ENCODE results near the gene HDAC4.

The HDAC4 gene

DNA sequence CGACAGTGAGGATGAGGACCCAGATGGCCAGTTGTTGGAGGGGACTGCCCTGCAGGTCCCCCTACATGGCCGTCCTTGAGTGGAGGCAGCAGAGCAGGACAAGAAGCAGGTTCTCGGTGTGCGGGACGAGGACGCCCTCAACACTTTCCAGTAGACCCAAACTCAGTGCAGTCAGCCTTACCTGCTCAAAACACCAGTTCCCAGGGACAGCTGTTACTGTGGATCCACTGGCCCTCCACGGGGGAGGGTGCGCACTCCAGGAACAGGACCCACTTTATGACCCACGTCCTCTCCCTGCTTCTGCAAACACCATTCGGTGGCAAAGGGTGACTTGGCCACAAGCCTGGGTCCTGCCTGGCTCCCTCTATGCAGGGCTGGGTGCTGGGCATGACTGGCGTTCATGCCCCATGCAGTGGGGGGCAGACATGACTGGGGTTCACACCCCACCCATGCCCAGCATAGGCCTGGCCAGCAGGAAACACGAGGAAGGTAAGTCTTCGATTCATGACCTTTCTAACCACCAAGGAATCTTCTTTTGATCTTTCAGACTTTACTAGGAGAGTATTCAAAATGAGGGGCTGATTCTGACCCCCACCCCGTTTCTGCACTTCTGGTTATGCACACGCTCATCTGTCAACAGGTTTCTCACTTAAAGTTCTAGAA lies 233.7 kb downstream of the HDAC4 start:
- H3K27me3 ChIP-seq (replicated peaks; ENCODE audit: control insufficient read depth, insufficient read depth, low read length) = no peaks in the 10 kb centered on the region
- DNase-seq (ENCODE audit: low read depth) = no peak
- H3K4me1 ChIP-seq (ENCODE audit: control insufficient read depth, insufficient read depth, low read length) = no peaks in the 10 kb centered on the region
- peaks cover 23% of the 10 kb centered on the region for H3K36me3 ChIP-seq (ENCODE audit: control insufficient read depth, insufficient read depth, low read length, severe bottlenecking)
- H3K4me3 ChIP-seq (ENCODE audit: low read length) = no peak overlapping the region
- H3K9ac ChIP-seq (ENCODE audit: low read length) = no peak overlapping the region
- peaks cover 19% of the 10 kb centered on the region for H3K9me3 ChIP-seq (ENCODE audit: control insufficient read depth, low read length)

DNA sequence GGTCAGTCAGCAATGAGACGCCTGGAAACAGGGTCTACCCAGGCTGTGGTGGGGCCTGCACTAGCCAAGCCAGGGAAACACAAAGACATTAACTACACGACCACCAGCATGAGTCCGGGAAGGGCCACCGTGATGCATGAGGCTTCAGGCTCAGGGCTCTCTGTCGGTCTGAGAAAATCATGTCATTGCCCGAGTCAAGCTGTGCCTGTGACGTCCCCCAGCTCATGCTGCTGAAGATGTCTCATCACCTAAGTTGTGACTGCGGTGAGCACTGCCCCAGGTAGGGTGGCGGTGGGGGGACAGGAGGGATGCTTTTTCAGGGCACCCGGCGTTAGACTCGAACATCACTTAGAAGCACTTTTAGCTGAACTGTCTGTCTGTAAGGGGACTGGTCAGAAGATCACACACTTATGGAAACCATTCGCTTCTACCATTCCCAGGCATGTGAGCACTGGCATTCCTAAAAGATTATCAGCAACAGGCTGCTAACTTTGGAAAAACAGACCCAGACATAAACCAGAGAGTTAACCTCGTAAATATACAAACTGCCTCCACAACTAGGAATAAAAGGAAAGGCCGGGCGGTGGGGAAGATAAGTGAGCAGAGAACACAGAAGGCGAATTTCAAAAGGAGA lies 234.5 kb downstream of the HDAC4 start:
- H3K9me3 ChIP-seq (ENCODE audit: control insufficient read depth, low read length) = peaks cover 11% of the 10 kb centered on the region
- H3K27me3 ChIP-seq (replicated peaks; ENCODE audit: control insufficient read depth, insufficient read depth, low read length) = no peaks in the 10 kb centered on the region
- no peaks in the 10 kb centered on the region for H3K4me1 ChIP-seq (ENCODE audit: control insufficient read depth, insufficient read depth, low read length)
- H3K36me3 ChIP-seq (ENCODE audit: control insufficient read depth, insufficient read depth, low read length, severe bottlenecking) = peaks cover 24% of the 10 kb centered on the region
- H3K9ac ChIP-seq (ENCODE audit: low read length) = no peak overlapping the region
- H3K4me3 ChIP-seq (ENCODE audit: low read length) = no peak overlapping the region
- DNase-seq (ENCODE audit: low read depth) = no peak

DNA sequence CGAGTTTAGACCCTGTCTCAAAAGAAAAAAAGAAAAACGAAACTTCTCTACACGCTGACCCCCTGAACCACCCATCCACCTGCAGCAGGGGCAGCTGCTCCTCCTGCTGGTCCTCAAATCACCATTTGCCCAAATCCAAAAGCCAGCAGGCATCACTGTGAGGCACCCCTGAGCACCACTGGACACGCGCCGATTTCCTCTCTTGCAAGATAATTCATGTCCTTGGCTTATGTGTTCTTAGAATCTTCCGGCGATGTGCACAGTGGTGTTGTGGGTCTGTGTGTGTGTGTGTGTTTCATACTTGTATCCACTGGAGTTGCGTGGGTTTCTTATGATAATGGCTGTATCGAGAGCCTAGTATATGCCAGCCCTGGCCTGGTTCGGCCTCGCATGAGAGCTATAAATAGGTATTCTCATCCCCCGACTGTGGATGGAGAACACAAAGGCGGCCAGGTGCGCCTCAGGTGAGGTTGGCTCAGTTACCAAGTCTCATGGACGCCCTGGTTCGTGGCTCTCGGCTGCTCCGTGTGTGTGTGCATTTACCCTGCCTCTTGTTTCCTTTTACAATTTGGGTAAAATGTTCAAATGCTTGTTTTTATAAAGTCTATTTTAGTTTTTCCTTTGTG lies 235.5 kb downstream of the HDAC4 start:
- DNase-seq (ENCODE audit: low read depth) = no peak
- Histone ChIP-seq H3K9ac (ENCODE audit: low read length) (no peak overlapping the region), H3K36me3 (ENCODE audit: control insufficient read depth, insufficient read depth, low read length, severe bottlenecking) (peaks cover 28% of the 10 kb centered on the region), H3K27me3 (replicated peaks; ENCODE audit: control insufficient read depth, insufficient read depth, low read length) (no peaks in the 10 kb centered on the region), H3K4me1 (ENCODE audit: control insufficient read depth, insufficient read depth, low read length) (no peaks in the 10 kb centered on the region), H3K4me3 (ENCODE audit: low read length) (no peak overlapping the region), H3K9me3 (ENCODE audit: control insufficient read depth, low read length) (peaks cover under 1% of the 10 kb centered on the region)

DNA sequence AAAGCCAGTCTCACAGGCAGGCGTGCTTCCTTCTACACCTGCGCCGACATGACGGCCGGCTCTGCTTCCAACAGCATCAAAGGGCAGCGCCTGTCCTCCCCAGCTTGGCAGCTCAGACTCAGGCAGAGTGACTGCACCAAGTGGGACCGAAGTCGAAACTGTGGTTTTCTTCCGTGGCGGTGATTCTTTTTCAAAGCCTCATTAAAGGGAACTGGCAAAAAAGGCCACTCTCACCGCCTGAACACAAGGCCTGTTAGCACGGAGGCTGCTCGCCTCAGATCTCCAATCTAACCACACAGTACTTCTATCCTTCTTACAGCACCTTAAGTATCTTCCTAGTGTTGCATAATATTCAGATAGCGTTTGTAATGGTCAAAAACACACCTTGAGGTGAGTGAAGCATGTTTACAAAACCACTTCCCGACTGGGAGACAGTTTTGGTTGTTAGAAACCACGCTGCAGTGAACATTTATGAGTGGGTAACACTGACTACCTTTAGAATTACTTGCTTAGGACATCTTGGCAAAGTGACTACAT lies 236.4 kb downstream of the HDAC4 start:
- Histone ChIP-seq H3K9ac (ENCODE audit: low read length) (no peak overlapping the region), H3K4me3 (ENCODE audit: low read length) (no peak overlapping the region), H3K4me1 (ENCODE audit: control insufficient read depth, insufficient read depth, low read length) (no peaks in the 10 kb centered on the region), H3K27me3 (replicated peaks; ENCODE audit: control insufficient read depth, insufficient read depth, low read length) (no peaks in the 10 kb centered on the region), H3K9me3 (ENCODE audit: control insufficient read depth, low read length) (no peaks in the 10 kb centered on the region), H3K36me3 (ENCODE audit: control insufficient read depth, insufficient read depth, low read length, severe bottlenecking) (peaks cover 28% of the 10 kb centered on the region)
- no peak for DNase-seq (ENCODE audit: low read depth)

DNA sequence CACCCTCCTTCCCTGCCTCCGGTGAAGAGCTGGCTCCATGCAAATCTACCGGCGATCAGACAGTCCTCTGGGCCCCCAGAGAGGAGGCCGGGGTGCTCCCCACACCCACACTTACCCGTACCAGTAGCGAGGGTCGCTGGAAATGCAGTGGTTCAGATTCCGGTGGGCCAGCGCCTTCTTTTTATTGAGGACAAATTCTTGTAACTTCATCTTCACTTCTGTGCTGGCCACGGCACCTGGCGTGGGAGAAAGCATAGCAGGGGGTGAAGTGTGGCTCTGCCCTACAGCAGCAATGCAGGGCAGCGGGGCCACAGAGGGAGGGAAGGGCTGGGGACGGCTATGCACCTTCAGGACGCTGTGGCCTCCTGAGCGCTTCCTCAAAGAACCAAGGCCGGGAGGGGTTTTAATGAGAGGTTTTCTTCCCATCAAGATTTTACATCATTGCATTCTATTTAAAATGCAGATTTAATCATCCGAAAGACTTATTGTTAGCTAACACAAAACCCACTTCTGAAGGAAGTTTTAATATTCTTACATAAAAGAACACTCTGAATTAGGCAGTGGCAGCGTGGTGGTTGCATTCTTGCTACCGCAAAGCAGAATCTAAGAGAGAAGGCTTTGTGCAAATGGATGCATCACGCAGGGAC lies 237.0 kb downstream of the HDAC4 start:
- Histone ChIP-seq H3K27me3 (replicated peaks; ENCODE audit: control insufficient read depth, insufficient read depth, low read length) (no peaks in the 10 kb centered on the region), H3K9ac (ENCODE audit: low read length) (no peak overlapping the region), H3K4me1 (ENCODE audit: control insufficient read depth, insufficient read depth, low read length) (no peaks in the 10 kb centered on the region), H3K36me3 (ENCODE audit: control insufficient read depth, insufficient read depth, low read length, severe bottlenecking) (peaks cover 28% of the 10 kb centered on the region), H3K9me3 (ENCODE audit: control insufficient read depth, low read length) (no peaks in the 10 kb centered on the region), H3K4me3 (ENCODE audit: low read length) (no peak overlapping the region)
- no peak for DNase-seq (ENCODE audit: low read depth)

DNA sequence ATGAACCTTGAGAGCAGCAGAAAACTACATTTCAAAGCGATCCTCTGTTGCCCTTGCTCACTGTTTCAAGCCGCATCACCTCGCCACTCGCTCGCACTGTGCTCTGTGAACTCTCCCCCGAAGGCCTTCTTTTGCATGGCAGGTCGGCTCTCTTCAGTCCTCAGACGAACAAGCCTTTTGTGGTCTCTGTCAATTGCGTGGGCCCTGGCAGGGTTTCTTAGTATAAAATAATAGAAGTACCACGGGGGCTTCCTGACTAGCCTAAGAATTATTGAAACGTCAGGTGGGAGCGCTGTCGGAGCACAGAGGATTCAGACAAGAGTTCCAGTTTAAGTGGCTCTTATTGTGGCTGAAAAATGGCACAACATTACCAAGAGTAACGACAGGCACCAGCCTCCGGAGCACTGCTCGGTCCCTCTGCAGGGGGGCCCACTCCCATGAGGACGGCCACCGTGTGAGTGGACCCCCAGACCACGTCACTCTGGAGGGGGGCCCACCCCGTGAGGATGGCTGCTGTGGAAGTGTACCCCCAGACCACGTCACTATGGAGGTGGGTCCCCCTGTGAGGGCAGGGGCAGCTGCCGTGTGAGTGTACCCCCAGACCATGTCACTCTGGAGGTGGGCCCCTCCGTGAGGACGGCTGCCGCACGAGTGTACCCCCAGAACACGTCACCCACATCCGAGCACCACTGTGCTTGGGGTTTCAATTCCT lies 237.7 kb downstream of the HDAC4 start:
- no peaks in the 10 kb centered on the region for H3K9me3 ChIP-seq (ENCODE audit: control insufficient read depth, low read length)
- no peak overlapping the region for H3K4me3 ChIP-seq (ENCODE audit: low read length)
- peaks cover 28% of the 10 kb centered on the region for H3K36me3 ChIP-seq (ENCODE audit: control insufficient read depth, insufficient read depth, low read length, severe bottlenecking)
- no peak for DNase-seq (ENCODE audit: low read depth)
- H3K27me3 ChIP-seq (replicated peaks; ENCODE audit: control insufficient read depth, insufficient read depth, low read length) = no peaks in the 10 kb centered on the region
- no peak overlapping the region for H3K9ac ChIP-seq (ENCODE audit: low read length)
- H3K4me1 ChIP-seq (ENCODE audit: control insufficient read depth, insufficient read depth, low read length) = no peaks in the 10 kb centered on the region

DNA sequence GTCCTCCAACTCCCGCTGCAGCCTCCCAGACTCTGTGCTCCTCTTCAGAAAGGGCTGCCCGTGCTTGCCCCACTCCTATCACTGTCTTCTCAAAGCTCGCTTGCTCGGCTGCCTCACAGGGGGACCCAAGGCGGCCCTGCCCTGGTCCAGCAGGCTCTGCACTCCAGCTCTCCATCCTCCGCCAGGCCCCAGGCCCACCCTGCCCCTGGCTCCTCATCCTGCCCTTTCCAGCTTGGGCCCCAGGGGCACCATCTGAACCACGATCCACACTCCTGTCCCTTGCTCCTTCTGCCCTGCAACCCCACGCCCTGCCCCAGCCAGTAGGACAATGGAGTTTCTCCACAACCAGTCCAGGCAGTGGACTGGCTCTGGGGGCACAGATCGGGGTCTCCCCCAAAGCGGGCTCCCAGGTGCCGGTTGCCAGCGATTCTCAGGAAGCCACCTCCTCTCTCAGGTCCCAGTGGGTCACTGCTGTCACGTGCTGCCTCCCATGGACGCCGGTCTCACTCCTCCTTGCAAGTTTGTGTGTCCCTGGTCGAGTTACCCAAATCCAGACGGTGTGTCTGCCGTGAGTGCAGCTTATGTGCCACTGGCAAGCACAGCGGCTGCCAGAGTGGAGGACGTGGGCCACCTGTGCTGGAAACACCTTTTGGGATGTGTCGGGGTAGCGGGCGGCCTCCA lies 238.5 kb downstream of the HDAC4 start:
- Histone ChIP-seq H3K27me3 (replicated peaks; ENCODE audit: control insufficient read depth, insufficient read depth, low read length) (no peaks in the 10 kb centered on the region), H3K36me3 (ENCODE audit: control insufficient read depth, insufficient read depth, low read length, severe bottlenecking) (peaks cover 28% of the 10 kb centered on the region), H3K9me3 (ENCODE audit: control insufficient read depth, low read length) (no peaks in the 10 kb centered on the region), H3K4me1 (ENCODE audit: control insufficient read depth, insufficient read depth, low read length) (no peaks in the 10 kb centered on the region), H3K9ac (ENCODE audit: low read length) (no peak overlapping the region), H3K4me3 (ENCODE audit: low read length) (no peak overlapping the region)
- DNase-seq (ENCODE audit: low read depth) = no peak

DNA sequence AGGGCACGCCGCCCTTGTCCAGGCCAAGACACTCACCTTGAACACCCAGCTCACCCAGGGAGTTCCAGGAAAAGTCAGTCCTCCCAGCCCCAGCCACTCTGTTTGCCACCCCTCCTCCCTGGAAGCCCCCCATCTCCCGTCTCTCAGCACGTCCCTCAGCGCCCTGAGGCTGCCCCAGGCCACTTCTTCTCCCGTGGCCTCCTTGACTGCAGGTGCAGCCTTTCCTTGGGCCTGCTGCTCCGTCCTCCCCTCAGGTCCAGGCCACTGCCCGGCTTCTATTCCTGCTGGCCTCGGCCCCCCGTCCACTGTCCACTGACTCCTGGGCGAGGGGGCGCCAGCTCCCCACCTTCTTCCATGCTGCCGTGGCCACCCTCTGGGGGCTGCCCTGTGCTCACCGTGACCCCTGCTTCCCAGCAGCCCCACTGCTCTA lies 239.1 kb downstream of the HDAC4 start:
- Histone ChIP-seq H3K4me3 (ENCODE audit: low read length) (no peak overlapping the region), H3K4me1 (ENCODE audit: control insufficient read depth, insufficient read depth, low read length) (no peaks in the 10 kb centered on the region), H3K9me3 (ENCODE audit: control insufficient read depth, low read length) (no peaks in the 10 kb centered on the region), H3K27me3 (replicated peaks; ENCODE audit: control insufficient read depth, insufficient read depth, low read length) (no peaks in the 10 kb centered on the region), H3K9ac (ENCODE audit: low read length) (no peak overlapping the region), H3K36me3 (ENCODE audit: control insufficient read depth, insufficient read depth, low read length, severe bottlenecking) (peaks cover 23% of the 10 kb centered on the region)
- DNase-seq (ENCODE audit: low read depth) = no peak

DNA sequence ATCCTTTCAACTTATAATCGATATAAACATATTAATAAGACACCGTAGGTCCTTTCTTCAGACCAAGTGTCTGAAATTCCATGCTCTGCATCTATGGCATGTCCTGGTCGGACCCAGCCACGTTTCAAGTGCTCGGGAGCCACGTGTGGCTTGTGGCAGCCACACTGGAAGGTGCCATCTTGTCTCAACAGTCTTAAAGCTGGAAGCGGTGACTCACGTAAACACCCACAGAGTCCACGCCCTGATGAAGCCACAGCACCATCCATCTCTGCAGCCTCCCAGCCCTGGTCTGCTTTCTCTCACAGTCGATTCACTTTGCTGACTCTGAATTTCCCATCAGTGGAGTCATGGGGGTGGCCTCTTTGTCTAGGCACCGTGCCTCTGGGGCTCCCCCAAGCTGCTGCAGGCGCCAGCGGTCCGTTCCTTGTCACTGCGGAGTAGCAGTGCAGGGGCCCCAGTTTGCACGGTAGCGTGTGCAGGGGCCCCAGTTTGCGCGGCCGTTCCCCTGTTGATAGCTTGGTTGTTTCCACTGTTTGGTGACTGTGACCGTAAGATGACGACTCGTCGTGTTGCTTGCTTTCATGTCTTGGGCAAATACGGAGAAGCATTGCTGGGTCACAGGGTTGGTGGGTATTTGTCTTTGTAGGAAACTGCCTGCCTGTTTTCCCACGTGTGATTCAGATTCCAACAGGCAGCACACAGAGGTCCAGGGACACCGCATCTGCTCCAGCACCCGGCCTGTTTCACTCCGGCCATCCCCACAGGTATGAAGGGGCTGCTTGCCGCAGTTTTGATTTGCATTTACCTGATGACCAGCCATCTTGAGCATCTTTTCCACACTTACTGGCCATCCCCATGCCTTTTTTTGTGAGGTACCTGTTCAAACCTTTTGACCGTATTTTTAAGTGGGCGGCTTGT lies 240.3 kb downstream of the HDAC4 start:
- Histone ChIP-seq H3K27me3 (replicated peaks; ENCODE audit: control insufficient read depth, insufficient read depth, low read length) (no peaks in the 10 kb centered on the region), H3K4me1 (ENCODE audit: control insufficient read depth, insufficient read depth, low read length) (no peaks in the 10 kb centered on the region), H3K36me3 (ENCODE audit: control insufficient read depth, insufficient read depth, low read length, severe bottlenecking) (peaks cover 30% of the 10 kb centered on the region), H3K9me3 (ENCODE audit: control insufficient read depth, low read length) (no peaks in the 10 kb centered on the region), H3K9ac (ENCODE audit: low read length) (no peak overlapping the region), H3K4me3 (ENCODE audit: low read length) (no peak overlapping the region)
- no peak for DNase-seq (ENCODE audit: low read depth)

DNA sequence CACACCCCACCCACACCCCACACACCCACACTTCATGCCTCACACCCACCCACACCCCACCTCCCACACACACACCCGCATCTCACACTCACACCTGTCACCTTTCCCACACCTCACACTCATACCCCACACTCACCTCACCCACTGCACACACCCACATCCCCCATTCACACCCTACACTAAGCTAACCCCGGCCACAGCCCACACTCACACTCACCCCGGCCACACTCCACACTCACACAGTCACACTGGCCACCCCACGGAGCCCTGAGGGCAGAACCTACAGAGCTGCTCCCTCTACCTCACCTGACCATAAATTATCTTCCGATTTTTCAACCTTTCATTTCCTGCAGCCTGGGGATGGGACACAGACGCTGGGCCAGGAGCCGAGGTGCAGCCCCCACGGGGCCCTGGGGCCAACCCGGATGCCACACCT lies 241.3 kb downstream of the HDAC4 start:
- H3K4me1 ChIP-seq (ENCODE audit: control insufficient read depth, insufficient read depth, low read length) = no peaks in the 10 kb centered on the region
- H3K4me3 ChIP-seq (ENCODE audit: low read length) = no peak overlapping the region
- H3K9me3 ChIP-seq (ENCODE audit: control insufficient read depth, low read length) = no peaks in the 10 kb centered on the region
- H3K9ac ChIP-seq (ENCODE audit: low read length) = no peak overlapping the region
- H3K36me3 ChIP-seq (ENCODE audit: control insufficient read depth, insufficient read depth, low read length, severe bottlenecking) = peaks cover 34% of the 10 kb centered on the region
- no peaks in the 10 kb centered on the region for H3K27me3 ChIP-seq (replicated peaks; ENCODE audit: control insufficient read depth, insufficient read depth, low read length)
- DNase-seq (ENCODE audit: low read depth) = no peak

Measured in adipocyte (in vitro differentiated cells).